HEK293T (cell line): ENCODE results near the gene TXNRD2.

Experiments
- BHLHE40 ChIP-seq: fragments of 450-650 bp; IDR thresholded peaks from 2 replicates; pipeline ENCODE4 v1.6.1; 2016; ENCODE audit warnings: mild to moderate bottlenecking, moderate library complexity, borderline replicate concordance
- ELF4 ChIP-seq: fragments of 450-650 bp; IDR thresholded peaks from 2 replicates; pipeline ENCODE4 v1.6.1; 2017; ENCODE audit warnings: antibody characterized with exemption
- FOXA1 ChIP-seq: fragments of 450-650 bp; IDR thresholded peaks from 2 replicates; pipeline ENCODE4 v1.6.1; 2016; ENCODE audit warnings: mild to moderate bottlenecking
- NFRKB ChIP-seq: fragments of 450-650 bp; IDR thresholded peaks from 2 replicates; pipeline ENCODE4 v1.6.1; 2016; ENCODE audit warnings: mild to moderate bottlenecking, moderate library complexity
- SUZ12 ChIP-seq: fragments of 450-650 bp; IDR thresholded peaks from 2 replicates; pipeline ENCODE4 v1.6.1; 2016; ENCODE audit warnings: mild to moderate bottlenecking
- TARDBP ChIP-seq: fragments of 450-650 bp; IDR thresholded peaks from 2 replicates; pipeline ENCODE4 v1.6.1; 2016
- ZNF384 ChIP-seq: fragments of 450-650 bp; IDR thresholded peaks from 2 replicates; pipeline ENCODE4 v1.6.1; 2016

GRCh38 chr22:19976671-19977070, 35.1 kb upstream of the TXNRD2 start:
- TF ChIP-seq NFRKB (no peak), FOXA1 (no peak), BHLHE40 (no peak), TARDBP (no peak), SUZ12 (no peak), ZNF384 (no peak), ELF4 (no peak)
